H1 (cell line): Measurements from ENCODE around the gene NIN. TPM values are rescaled to one million over a fixed set of nuclear protein-coding genes. Genes with fewer than 3 reads are reported as not detected.

Source experiments
- polyA plus RNA-seq, 7 experiments: library from polyadenylated mRNA; depleted of rRNA in 3 of 7; stranded (reverse) in 5 of 7; unstranded in 2 of 7; fragments of >200 nt in 5 of 7; fragments of 200-250 nt in 2 of 7; gene quantifications; 1 replicate in 5 of 7; 2 replicates in 1 of 7; 4 replicates in 1 of 7; pipeline versions ENCODE4 v1.2.1 to v1.2.3, GENCODE V29; 2011 to 2013; ENCODE audit warnings: missing spikeins in 2 of 7, mixed read lengths in 2 of 7
- total RNA-seq: library from RNA; stranded (reverse); fragmentation: NEBNext Ultra II Directional; extraction: Animal tissue kit (Norgen Biotek cat#: 25700); gene quantifications from 2 replicates; pipeline ENCODE4 v1.2.1, GENCODE V29; 2021
- TF ChIP-seq, protein P1 (sequence below): fragments of 300-600 bp; sonication (generic); IDR thresholded peaks from 2 replicates; pipeline ENCODE4 v1.7.1; 2012; ENCODE audit warnings: low read length, moderate library complexity, mild to moderate bottlenecking, inconsistent platforms; ENCODE audit not compliant: insufficient replicate concordance

The NIN gene
- total and polyA plus RNA-seq, 2 of the 8 experiments (the other 6 are each of a cell fraction or from before 2014, with no cell fraction given) = 3.2 to 21.3 TPM

DNA sequence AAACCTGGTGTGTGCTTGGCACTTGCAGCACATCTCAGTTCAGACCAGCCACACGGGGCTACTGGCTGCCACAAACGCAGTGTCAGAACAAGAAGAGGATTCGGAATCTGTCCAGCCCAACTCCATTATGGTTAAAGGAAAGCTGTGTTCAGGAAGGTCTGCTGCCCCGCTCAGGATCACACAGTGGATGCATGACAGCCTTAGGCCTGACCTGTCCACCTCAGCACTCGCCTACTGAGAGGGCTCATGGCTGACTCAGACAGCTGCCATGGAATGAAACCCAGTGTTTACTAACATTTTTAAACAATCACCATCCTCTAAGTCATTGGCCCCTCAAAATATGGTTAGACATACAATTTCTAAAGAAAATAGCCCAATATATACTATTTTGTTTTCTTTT lies 5.6 kb upstream of the NIN start (continued):
- TF ChIP-seq, protein P1, sequence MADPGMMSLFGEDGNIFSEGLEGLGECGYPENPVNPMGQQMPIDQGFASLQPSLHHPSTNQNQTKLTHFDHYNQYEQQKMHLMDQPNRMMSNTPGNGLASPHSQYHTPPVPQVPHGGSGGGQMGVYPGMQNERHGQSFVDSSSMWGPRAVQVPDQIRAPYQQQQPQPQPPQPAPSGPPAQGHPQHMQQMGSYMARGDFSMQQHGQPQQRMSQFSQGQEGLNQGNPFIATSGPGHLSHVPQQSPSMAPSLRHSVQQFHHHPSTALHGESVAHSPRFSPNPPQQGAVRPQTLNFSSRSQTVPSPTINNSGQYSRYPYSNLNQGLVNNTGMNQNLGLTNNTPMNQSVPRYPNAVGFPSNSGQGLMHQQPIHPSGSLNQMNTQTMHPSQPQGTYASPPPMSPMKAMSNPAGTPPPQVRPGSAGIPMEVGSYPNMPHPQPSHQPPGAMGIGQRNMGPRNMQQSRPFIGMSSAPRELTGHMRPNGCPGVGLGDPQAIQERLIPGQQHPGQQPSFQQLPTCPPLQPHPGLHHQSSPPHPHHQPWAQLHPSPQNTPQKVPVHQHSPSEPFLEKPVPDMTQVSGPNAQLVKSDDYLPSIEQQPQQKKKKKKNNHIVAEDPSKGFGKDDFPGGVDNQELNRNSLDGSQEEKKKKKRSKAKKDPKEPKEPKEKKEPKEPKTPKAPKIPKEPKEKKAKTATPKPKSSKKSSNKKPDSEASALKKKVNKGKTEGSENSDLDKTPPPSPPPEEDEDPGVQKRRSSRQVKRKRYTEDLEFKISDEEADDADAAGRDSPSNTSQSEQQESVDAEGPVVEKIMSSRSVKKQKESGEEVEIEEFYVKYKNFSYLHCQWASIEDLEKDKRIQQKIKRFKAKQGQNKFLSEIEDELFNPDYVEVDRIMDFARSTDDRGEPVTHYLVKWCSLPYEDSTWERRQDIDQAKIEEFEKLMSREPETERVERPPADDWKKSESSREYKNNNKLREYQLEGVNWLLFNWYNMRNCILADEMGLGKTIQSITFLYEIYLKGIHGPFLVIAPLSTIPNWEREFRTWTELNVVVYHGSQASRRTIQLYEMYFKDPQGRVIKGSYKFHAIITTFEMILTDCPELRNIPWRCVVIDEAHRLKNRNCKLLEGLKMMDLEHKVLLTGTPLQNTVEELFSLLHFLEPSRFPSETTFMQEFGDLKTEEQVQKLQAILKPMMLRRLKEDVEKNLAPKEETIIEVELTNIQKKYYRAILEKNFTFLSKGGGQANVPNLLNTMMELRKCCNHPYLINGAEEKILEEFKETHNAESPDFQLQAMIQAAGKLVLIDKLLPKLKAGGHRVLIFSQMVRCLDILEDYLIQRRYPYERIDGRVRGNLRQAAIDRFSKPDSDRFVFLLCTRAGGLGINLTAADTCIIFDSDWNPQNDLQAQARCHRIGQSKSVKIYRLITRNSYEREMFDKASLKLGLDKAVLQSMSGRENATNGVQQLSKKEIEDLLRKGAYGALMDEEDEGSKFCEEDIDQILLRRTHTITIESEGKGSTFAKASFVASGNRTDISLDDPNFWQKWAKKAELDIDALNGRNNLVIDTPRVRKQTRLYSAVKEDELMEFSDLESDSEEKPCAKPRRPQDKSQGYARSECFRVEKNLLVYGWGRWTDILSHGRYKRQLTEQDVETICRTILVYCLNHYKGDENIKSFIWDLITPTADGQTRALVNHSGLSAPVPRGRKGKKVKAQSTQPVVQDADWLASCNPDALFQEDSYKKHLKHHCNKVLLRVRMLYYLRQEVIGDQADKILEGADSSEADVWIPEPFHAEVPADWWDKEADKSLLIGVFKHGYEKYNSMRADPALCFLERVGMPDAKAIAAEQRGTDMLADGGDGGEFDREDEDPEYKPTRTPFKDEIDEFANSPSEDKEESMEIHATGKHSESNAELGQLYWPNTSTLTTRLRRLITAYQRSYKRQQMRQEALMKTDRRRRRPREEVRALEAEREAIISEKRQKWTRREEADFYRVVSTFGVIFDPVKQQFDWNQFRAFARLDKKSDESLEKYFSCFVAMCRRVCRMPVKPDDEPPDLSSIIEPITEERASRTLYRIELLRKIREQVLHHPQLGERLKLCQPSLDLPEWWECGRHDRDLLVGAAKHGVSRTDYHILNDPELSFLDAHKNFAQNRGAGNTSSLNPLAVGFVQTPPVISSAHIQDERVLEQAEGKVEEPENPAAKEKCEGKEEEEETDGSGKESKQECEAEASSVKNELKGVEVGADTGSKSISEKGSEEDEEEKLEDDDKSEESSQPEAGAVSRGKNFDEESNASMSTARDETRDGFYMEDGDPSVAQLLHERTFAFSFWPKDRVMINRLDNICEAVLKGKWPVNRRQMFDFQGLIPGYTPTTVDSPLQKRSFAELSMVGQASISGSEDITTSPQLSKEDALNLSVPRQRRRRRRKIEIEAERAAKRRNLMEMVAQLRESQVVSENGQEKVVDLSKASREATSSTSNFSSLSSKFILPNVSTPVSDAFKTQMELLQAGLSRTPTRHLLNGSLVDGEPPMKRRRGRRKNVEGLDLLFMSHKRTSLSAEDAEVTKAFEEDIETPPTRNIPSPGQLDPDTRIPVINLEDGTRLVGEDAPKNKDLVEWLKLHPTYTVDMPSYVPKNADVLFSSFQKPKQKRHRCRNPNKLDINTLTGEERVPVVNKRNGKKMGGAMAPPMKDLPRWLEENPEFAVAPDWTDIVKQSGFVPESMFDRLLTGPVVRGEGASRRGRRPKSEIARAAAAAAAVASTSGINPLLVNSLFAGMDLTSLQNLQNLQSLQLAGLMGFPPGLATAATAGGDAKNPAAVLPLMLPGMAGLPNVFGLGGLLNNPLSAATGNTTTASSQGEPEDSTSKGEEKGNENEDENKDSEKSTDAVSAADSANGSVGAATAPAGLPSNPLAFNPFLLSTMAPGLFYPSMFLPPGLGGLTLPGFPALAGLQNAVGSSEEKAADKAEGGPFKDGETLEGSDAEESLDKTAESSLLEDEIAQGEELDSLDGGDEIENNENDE = no peak
